ENCODE data around the gene UNC45B. TPM values are rescaled to one million over a fixed set of nuclear protein-coding genes. Genes with fewer than 3 reads are reported as not detected.

The UNC45B gene
- total and polyA plus RNA-seq, 12 donors, result under 0.01 to 0.27 (median 0.13) TPM; not detected in 4

DNA sequence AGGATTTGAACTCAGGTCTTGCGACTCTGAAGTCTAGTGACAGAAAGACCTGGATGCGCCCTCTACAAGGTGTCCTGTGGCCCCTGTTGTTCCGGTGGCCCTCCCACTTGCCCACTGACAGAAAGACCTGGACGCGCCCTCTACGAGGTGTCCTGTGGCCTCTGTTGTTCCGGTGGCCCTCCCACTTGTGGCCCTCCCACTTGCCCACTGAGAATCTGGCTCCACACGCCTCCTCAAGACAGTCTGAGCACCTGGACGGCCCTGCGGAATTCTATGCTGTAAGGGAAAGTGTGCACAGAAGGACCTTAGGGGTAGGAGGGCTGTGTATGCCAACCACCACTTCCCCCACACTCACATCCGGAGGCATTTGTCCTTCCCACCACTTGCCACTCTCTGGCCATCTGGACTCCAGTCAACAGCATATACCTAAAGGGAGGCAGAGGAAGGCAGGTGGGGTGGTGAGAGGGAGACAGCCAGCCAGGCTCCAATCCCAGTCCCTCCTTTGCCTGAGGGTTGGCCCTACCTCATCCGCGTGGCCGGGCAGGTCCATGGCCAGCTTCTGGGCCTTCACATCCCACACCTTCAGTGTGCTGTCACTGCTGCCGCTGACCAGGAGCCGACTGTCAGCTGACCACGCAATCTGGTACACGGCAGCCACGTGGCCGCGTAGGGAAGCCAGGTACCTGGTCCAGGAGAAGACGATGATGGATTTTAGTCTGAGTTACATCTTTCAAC is 14.6 kb upstream of the UNC45B start:
- no peak overlapping the region for H3K27ac ChIP-seq
- DNase-seq, result no peak
- no peaks in the 10 kb centered on the region for H3K27me3 ChIP-seq
- TF ChIP-seq, protein P1, sequence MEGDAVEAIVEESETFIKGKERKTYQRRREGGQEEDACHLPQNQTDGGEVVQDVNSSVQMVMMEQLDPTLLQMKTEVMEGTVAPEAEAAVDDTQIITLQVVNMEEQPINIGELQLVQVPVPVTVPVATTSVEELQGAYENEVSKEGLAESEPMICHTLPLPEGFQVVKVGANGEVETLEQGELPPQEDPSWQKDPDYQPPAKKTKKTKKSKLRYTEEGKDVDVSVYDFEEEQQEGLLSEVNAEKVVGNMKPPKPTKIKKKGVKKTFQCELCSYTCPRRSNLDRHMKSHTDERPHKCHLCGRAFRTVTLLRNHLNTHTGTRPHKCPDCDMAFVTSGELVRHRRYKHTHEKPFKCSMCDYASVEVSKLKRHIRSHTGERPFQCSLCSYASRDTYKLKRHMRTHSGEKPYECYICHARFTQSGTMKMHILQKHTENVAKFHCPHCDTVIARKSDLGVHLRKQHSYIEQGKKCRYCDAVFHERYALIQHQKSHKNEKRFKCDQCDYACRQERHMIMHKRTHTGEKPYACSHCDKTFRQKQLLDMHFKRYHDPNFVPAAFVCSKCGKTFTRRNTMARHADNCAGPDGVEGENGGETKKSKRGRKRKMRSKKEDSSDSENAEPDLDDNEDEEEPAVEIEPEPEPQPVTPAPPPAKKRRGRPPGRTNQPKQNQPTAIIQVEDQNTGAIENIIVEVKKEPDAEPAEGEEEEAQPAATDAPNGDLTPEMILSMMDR (IDR thresholded peaks at IDR 0.05), result no peak
- TF ChIP-seq POLR2A (IDR thresholded peaks at IDR 0.05), result no peak
- H3K9me3 ChIP-seq (replicated peaks in 1 of 3), result no peaks in the 10 kb centered on the region
- H3K4me3 ChIP-seq, result no peak overlapping the region
- intact Hi-C loops (cut with DNase I), result no loop called here
- no peaks in the 10 kb centered on the region for H3K4me1 ChIP-seq (replicated peaks in 1 of 2)
- WGBS, 4 donors, result 92 to 96% (median 94%) methylated on average over 19 to 22 of the region's 22 CpGs
- H3K36me3 ChIP-seq (replicated peaks in 1 of 2), result peaks cover 0 to 68% of the 10 kb centered on the region in 2 donors

DNA sequence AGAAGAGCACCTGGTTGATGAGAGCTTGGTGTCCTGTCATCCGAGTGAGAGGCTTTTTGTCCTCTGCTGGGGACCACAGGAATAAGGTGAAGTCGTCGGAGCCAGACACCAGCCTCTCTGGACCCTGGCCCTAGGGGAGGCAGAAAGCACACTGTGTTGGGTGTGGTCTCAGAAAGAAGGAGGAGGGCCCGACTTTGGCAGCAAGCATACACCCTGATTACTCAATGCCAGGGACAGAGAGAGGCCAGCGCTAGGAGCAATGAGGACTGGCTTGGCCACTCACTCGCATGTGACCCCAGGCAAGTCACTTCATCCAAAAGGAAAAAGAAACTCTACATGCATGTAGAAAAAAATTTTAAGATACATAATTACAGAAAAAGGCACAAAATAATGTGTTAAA is 12.3 kb upstream of the UNC45B start:
- WGBS, 4 donors, result 86 to 93% (median 90%) methylated on average over 6 of the region's 6 CpGs
- Histone ChIP-seq H3K27ac (no peak overlapping the region), H3K4me3 (no peak overlapping the region), H3K27me3 (no peaks in the 10 kb centered on the region), H3K36me3 (replicated peaks in 1 of 2) (peaks cover 0 to 81% of the 10 kb centered on the region in 2 donors), H3K9me3 (replicated peaks in 1 of 3) (no peaks in the 10 kb centered on the region), H3K4me1 (replicated peaks in 1 of 2) (no peaks in the 10 kb centered on the region)
- DNase-seq, result no peak
- TF ChIP-seq POLR2A (IDR thresholded peaks at IDR 0.05), result no peak
- TF ChIP-seq, protein P1 (IDR thresholded peaks at IDR 0.05), result no peak
- intact Hi-C loops (cut with DNase I), result no loop called here

DNA sequence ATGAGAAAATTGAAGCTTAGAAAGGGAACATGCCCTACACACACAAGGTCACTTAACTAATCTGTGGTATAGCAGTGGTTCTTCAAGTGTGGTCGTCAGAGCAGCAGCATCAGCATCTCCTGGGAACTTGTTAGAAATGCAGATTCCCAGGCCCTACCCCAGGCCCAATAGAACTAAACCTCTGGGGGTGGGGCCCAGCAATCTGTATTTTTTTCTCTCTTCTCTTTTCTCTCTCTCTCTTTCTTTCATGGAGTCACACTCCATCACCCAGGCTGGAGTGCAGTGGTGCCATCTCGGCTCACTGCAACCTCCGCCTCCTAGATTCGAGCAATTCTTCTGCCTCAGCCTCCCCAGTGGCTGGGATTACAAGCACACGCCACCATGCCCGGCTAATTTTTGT is 9.4 kb upstream of the UNC45B start:
- H3K4me3 ChIP-seq, result no peak overlapping the region
- no peak overlapping the region for H3K27ac ChIP-seq
- H3K4me1 ChIP-seq (replicated peaks in 1 of 2), result peaks cover 6 to 10% of the 10 kb centered on the region in 2 donors
- intact Hi-C loops (cut with DNase I), result no loop called here
- 95 to 97% (median 96%) methylated on average over 6 of the region's 6 CpGs for WGBS, 4 donors
- TF ChIP-seq POLR2A (IDR thresholded peaks at IDR 0.05), result no peak
- TF ChIP-seq, protein P1 (IDR thresholded peaks at IDR 0.05), result no peak
- DNase-seq, result no peak
- no peaks in the 10 kb centered on the region for H3K27me3 ChIP-seq
- peaks cover 0 to 60% of the 10 kb centered on the region in 2 donors for H3K36me3 ChIP-seq (replicated peaks in 1 of 2)
- no peaks in the 10 kb centered on the region for H3K9me3 ChIP-seq (replicated peaks in 1 of 3)

DNA sequence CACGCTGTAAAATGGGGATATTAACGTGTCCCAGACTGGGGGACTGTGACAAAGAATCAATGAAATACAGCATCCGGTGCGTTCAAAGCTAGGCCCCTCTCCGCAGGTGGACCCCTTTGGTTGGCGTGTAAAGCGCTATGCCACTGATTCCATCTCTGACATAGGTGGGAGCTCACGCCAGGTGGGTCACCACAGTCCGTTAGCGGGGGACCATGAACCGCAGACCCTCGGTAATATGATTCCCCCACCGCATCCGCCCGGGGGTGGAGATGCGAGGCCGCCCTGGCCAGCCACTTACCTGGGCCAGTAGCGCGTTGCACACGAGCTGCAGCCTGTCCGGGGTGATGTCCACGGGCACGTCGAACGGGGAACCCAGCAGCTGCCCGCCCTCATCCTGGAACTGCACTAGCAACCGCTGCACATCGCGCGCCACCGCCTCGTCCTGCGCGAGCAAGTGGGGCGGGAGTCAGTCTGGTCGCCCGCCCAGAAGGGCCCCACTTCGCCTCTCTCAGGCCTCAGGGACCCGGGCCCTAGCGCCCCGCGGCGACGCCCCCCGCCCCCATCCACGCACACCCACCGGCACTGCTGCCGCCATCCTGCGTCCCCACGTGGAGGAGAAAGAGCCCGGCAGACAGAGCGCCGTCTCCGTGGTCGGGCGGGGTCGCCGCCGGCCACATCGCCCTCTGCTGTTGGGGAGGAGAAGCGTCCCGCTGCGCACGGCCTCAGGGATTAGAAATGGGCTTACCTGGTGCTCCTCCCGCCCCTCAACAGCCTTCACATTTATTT is 5.7 kb upstream of the UNC45B start, which contains the start of gene NLE1:
NLE1 (minus strand) TSS at position 623 of the 786 bp plus-strand sequence; CDS start at position 595, 28 bp downstream.
- H3K27ac ChIP-seq, result no peak within 1 kb of the TSS
- peaks cover 6 to 10% of the 10 kb centered on the region in 2 donors for H3K4me1 ChIP-seq (replicated peaks in 1 of 2)
- peak within 1 kb of the TSS; percentile 34 to 93 (median 79) for H3K4me3 ChIP-seq
- H3K9me3 ChIP-seq (replicated peaks in 1 of 3), result no peaks in the 10 kb centered on the region
- intact Hi-C loops (cut with DNase I), result no loop called here
- no peaks in the 10 kb centered on the region for H3K27me3 ChIP-seq
- H3K36me3 ChIP-seq (replicated peaks in 1 of 2), result peaks cover 0 to 24% of the 10 kb centered on the region in 2 donors
- peak in 1 of 2 donors; percentile 7 for TF ChIP-seq POLR2A (IDR thresholded peaks at IDR 0.05)
- TF ChIP-seq, protein P1 (IDR thresholded peaks at IDR 0.05), result peak; percentile 63 to 94 (median 88)
- peak; percentile 75 to 83 (median 77) for DNase-seq
- 0 to 2% (median 0%) methylated on average over 7 to 65 of the region's 65 CpGs for WGBS, 4 donors
